K562 (cell line): Measurements from ENCODE around the gene ALKBH4. TPM values are rescaled to one million over a fixed set of nuclear protein-coding genes. Genes with fewer than 3 reads are reported as not detected.
A peak's percentile ranks its signal among the peaks of the same experiment; 100 is the strongest.

ENCODE experiments used
- C11orf30 ChIP-seq: fragments of 450-650 bp; IDR thresholded peaks from 2 replicates; pipeline ENCODE4 v1.6.1; 2016; ENCODE audit warnings: low read depth, mild to moderate bottlenecking
- CCNT2 ChIP-seq: IDR thresholded peaks from 2 replicates; pipeline ENCODE4 v1.6.1; 2011; ENCODE audit warnings: borderline replicate concordance, low read depth, mild to moderate bottlenecking, moderate library complexity, mixed read lengths, low read length; ENCODE audit not compliant: insufficient read length; ENCODE audit errors: extremely low read depth
- CGGBP1 ChIP-seq: fragments of 250-450 bp; sonication (Bioruptor Pico); IDR thresholded peaks from 2 replicates; pipeline ENCODE4 v1.9.0; 2021; ENCODE audit warnings: mild to moderate bottlenecking
- CHAMP1 ChIP-seq: fragments of 450-650 bp; IDR thresholded peaks from 2 replicates; pipeline ENCODE4 v1.6.1; 2016; ENCODE audit warnings: mild to moderate bottlenecking
- CHD4 ChIP-seq: fragments of 200-600 bp; sonication (generic); IDR thresholded peaks from 3 replicates; pipeline ENCODE4 v1.6.1; 2012; ENCODE audit warnings: low read depth, mild to moderate bottlenecking, mixed read lengths, low read length, inconsistent platforms; ENCODE audit not compliant: insufficient read depth, insufficient replicate concordance, poor library complexity, severe bottlenecking
- FOXA3 ChIP-seq, 2 experiments: fragments of 450-650 bp in 1 of 2; sonication (generic) in 1 of 2; formaldehyde crosslinking; IDR thresholded peaks in 1 of 2; conservative IDR thresholded peaks in 1 of 2; 2 replicates each; pipeline versions ENCODE4 v1.4.0 to v1.8.0; 2020 to 2022; ENCODE audit warnings: mild to moderate bottlenecking in 2 of 2, missing genetic modification reagents in 1 of 2
- HINFP ChIP-seq: fragments of 450-650 bp; conservative IDR thresholded peaks from 2 replicates; pipeline ENCODE4 v1.6.1; 2016; ENCODE audit warnings: missing genetic modification characterization, low read depth, mild to moderate bottlenecking, control low read depth, missing compliant biosample characterization
- IRF2 ChIP-seq: sonication (generic); formaldehyde crosslinking; IDR thresholded peaks from 2 replicates; pipeline ENCODE4 v1.8.1; 2022; ENCODE audit warnings: mild to moderate bottlenecking, missing genetic modification reagents
- PRDM10 ChIP-seq: fragments of 450-650 bp; IDR thresholded peaks from 2 replicates; pipeline ENCODE4 v1.6.1; 2018; ENCODE audit not compliant: partially characterized antibody
- PTBP1 ChIP-seq: fragments of 200-400 bp; formaldehyde crosslinking; IDR thresholded peaks from 2 replicates; pipeline ENCODE4 v1.6.1; 2017; ENCODE audit warnings: low read depth, low read length
- RBM25 ChIP-seq: fragments of 200-400 bp; formaldehyde crosslinking; IDR thresholded peaks from 2 replicates; pipeline ENCODE4 v1.6.1; 2018; ENCODE audit warnings: low read length, low read depth, moderate library complexity; ENCODE audit not compliant: severe bottlenecking
- RFX1 ChIP-seq: fragments of 450-650 bp; IDR thresholded peaks from 2 replicates; pipeline ENCODE4 v1.6.1; 2016; ENCODE audit warnings: mild to moderate bottlenecking, moderate library complexity
- TFAM ChIP-seq: fragments of 250-450 bp; sonication (Bioruptor Pico); conservative IDR thresholded peaks from 2 replicates; pipeline ENCODE4 v1.5.0; 2021; ENCODE audit warnings: mild to moderate bottlenecking, moderate library complexity
- ZBTB9 ChIP-seq: fragments of 450-650 bp; formaldehyde crosslinking; IDR thresholded peaks from 2 replicates; pipeline ENCODE4 v1.4.0; 2020; ENCODE audit warnings: mild to moderate bottlenecking, moderate library complexity
- polyA plus RNA-seq, 8 experiments: library from polyadenylated mRNA; depleted of rRNA in 4 of 8; stranded (reverse) in 5 of 8; unstranded in 3 of 8; fragments of >200 nt; fragmentation: Nextera tagmentation in 2 of 8; fragmentation: Illumina TruSeq in 1 of 8; extraction: Ambion mirVana in 2 of 8; extraction: Trizol in 1 of 8; gene quantifications; 2 replicates each; pipeline versions ENCODE4 v1.2.1 to v1.2.3, GENCODE V29; 2011 to 2014; ENCODE audit warnings: inconsistent platforms in 1 of 8, missing spikeins in 1 of 8
- total RNA-seq, 7 experiments: library from RNA; depleted of rRNA in 6 of 7; stranded (reverse); fragments of >200 nt in 6 of 7; fragmentation: Illumina TruSeq in 2 of 7; extraction: Trizol in 2 of 7; gene quantifications; 2 replicates each; pipeline versions ENCODE4 v1.2.1 to v1.2.3, GENCODE V29; 2011 to 2021; ENCODE audit warnings: low replicate concordance in 1 of 7

ALKBH4 gene
- total and polyA plus RNA-seq, 9 of the 15 experiments (the other 6 are each of a cell fraction or from before 2014, with no cell fraction given), result 4.6 to 21.4 (median 11.8) TPM

- peak; percentile 85 for TF ChIP-seq HINFP (tag)
- peak; percentile 64 for TF ChIP-seq PRDM10
- no peak for TF ChIP-seq TFAM (CRISPR knock-in tag)
- TF ChIP-seq PTBP1, result no peak
- no peak for TF ChIP-seq CHD4
- no peak for TF ChIP-seq CHAMP1
- peak; percentile 86 for TF ChIP-seq CCNT2
- TF ChIP-seq FOXA3 (CRISPR knock-in tag; conservative IDR thresholded peaks at IDR 0.05 in 1 of 2, IDR thresholded peaks at IDR 0.05 in 1 of 2), result 0 out of 4 replicates have a peak, but pooled peaks of 1 of the 2 experiments have one; percentile 68
- TF ChIP-seq C11orf30, result peak; percentile 67
- TF ChIP-seq CGGBP1 (CRISPR knock-in tag), result peak; percentile 80; the same call in 1 of the 2 replicates
- no peak for TF ChIP-seq RBM25
- peak; percentile 66; the same call in 1 of the 2 replicates for TF ChIP-seq ZBTB9 (CRISPR knock-in tag)
- TF ChIP-seq IRF2 (CRISPR knock-in tag), result no peak
- peak; percentile 71; the same call in 1 of the 2 replicates for TF ChIP-seq RFX1
Observed at GRCh38 chr7:102464577-102465280, at the start of gene ALKBH4, which contains the start of gene LRWD1 (continued).
